ENCODE measurements around the gene CENPO.

The CENPO gene

DNA sequence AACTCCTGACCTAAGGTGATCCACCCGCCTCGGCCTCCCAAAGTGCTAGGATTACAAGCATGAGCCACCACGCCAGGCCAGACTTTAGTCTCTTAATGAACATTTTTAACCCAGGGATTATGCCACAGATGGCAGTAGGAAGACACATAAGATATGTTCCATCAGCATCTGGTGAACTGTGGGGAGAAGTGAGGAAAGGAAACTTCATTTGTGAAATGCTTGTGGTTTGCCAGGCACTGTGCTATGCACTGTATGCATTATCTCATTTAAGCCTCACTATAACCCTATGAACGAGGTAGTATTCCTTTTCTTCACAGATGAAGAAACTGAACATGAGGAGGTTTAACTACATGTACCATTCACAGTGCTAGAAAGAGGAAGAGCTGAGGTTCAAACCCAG, 29.4 kb upstream of the CENPO start:
- no peak overlapping the region for H3K4me3 ChIP-seq (ENCODE audit: low read depth, low read length)
- TF ChIP-seq, protein P1, sequence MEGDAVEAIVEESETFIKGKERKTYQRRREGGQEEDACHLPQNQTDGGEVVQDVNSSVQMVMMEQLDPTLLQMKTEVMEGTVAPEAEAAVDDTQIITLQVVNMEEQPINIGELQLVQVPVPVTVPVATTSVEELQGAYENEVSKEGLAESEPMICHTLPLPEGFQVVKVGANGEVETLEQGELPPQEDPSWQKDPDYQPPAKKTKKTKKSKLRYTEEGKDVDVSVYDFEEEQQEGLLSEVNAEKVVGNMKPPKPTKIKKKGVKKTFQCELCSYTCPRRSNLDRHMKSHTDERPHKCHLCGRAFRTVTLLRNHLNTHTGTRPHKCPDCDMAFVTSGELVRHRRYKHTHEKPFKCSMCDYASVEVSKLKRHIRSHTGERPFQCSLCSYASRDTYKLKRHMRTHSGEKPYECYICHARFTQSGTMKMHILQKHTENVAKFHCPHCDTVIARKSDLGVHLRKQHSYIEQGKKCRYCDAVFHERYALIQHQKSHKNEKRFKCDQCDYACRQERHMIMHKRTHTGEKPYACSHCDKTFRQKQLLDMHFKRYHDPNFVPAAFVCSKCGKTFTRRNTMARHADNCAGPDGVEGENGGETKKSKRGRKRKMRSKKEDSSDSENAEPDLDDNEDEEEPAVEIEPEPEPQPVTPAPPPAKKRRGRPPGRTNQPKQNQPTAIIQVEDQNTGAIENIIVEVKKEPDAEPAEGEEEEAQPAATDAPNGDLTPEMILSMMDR (IDR thresholded peaks at IDR 0.05; ENCODE audit: low read depth, low read length, missing control alignments), result no peak
- no peaks in the 10 kb centered on the region for H3K27me3 ChIP-seq (replicated peaks)
- no peak overlapping the region for H3K27ac ChIP-seq
- DNase-seq, result no peak
- no peaks in the 10 kb centered on the region for H3K36me3 ChIP-seq (replicated peaks)
- in situ Hi-C loops (cut with HindIII; ENCODE audit: low pct_ligation_motif_present, low sequenced_read_pairs), result no loop called here

- no peaks in the 10 kb centered on the region for H3K36me3 ChIP-seq (replicated peaks)
- no peak overlapping the region for H3K4me3 ChIP-seq (ENCODE audit: low read depth, low read length)
- in situ Hi-C loops (cut with HindIII; ENCODE audit: low pct_ligation_motif_present, low sequenced_read_pairs), result no loop called here
- no peak overlapping the region for H3K27ac ChIP-seq
- no peaks in the 10 kb centered on the region for H3K27me3 ChIP-seq (replicated peaks)
- TF ChIP-seq, protein P1 (IDR thresholded peaks at IDR 0.05; ENCODE audit: low read depth, low read length, missing control alignments), result no peak
- no peak for DNase-seq
Observed at GRCh38 chr2:24766609-24767008, 26.6 kb upstream of the CENPO start.

GRCh38 chr2:24768013-24768412, 25.2 kb upstream of the CENPO start:
- H3K4me3 ChIP-seq (ENCODE audit: low read depth, low read length), result no peak overlapping the region
- H3K27ac ChIP-seq, result no peak overlapping the region
- in situ Hi-C loops (cut with HindIII; ENCODE audit: low pct_ligation_motif_present, low sequenced_read_pairs), result no loop called here
- H3K36me3 ChIP-seq (replicated peaks), result no peaks in the 10 kb centered on the region
- H3K27me3 ChIP-seq (replicated peaks), result no peaks in the 10 kb centered on the region
- TF ChIP-seq, protein P1 (IDR thresholded peaks at IDR 0.05; ENCODE audit: low read depth, low read length, missing control alignments), result no peak
- no peak for DNase-seq

DNA sequence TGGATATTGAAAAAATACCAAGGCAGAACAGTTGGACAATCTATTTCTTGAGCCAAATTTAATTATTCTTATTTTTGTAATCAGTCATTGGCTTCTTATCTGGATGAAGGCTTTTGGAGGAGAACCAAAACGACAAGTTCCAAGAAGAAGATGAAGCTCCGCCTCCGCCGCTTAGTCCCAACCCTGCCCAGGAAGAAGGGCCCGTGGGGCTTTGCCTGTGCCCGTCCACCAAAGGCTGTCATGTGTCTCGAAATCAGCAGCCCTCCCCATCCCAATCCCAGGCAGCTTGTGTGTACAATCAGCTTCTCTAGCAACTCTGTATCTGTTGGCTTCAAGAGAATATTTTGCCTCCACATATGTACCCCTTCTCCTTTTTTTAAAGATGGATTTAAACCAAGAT, 24.6 kb upstream of the CENPO start:
- no peak overlapping the region for H3K4me3 ChIP-seq (ENCODE audit: low read depth, low read length)
- no peaks in the 10 kb centered on the region for H3K36me3 ChIP-seq (replicated peaks)
- no peaks in the 10 kb centered on the region for H3K27me3 ChIP-seq (replicated peaks)
- in situ Hi-C loops (cut with HindIII; ENCODE audit: low pct_ligation_motif_present, low sequenced_read_pairs), result no loop called here
- H3K27ac ChIP-seq, result no peak overlapping the region
- DNase-seq, result no peak
- TF ChIP-seq, protein P1 (IDR thresholded peaks at IDR 0.05; ENCODE audit: low read depth, low read length, missing control alignments), result no peak

DNA sequence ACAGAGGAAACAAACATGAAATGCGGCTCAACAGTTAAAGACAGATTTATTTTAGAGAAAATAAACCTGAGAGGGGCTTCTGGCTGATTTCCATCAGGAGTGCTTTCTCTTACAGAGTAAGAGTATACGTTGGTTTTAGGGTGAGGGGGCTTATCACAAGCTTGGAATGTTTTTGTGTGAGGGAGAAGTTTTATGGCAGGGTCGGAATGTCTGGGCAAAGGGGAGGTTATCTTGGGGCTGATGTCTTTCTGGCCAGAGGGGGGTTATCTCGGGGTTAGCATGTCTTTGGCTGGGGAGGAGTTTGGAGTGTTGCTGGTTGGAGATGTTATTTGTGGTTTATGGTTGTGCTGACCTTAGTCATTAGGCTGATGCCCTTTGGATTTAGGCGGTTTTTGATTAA, 22.2 kb upstream of the CENPO start:
- Histone ChIP-seq H3K27ac (no peak overlapping the region), H3K27me3 (replicated peaks) (no peaks in the 10 kb centered on the region), H3K36me3 (replicated peaks) (no peaks in the 10 kb centered on the region), H3K4me3 (ENCODE audit: low read depth, low read length) (no peak overlapping the region)
- DNase-seq, result no peak
- TF ChIP-seq, protein P1 (IDR thresholded peaks at IDR 0.05; ENCODE audit: low read depth, low read length, missing control alignments), result no peak
- in situ Hi-C loops (cut with HindIII; ENCODE audit: low pct_ligation_motif_present, low sequenced_read_pairs), result no loop called here

DNA sequence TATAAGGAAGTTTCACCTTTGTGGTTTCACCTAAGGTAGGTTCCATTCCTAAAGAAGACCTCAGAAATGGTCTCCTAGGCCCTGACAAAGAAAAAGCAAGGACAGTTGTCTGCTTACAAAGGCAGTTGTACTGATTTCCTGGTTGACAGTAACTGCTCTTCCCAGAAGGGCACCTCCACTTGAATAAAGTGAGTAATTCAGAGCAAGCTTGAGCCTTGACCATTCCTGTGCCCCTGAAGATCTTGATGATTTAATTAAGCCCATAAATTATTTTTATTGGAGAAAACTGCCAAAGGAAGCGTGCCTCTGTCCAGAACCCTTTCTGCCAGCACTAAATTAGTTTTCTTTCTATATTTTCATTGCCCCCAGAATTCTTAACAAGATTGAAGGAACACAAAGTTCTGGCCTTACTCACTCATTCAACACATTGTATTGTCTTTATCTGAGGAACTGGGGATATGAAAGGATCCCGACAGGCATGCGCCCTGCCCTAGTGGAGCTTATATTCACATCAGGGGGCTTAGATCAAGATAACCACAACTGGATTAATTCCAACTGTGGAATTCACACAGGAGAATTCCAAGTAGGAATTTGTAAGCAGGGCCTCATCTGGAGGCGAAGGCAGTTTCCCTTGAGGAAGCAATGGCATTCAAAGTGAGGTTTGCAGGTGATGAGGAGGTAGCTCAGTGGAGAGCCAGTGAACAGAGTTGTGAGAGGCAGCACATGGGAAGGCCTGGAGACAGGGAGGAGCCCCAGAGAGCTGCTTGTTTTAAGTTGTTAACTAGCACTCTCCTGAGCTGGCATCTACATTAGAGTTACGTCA, 21.2 kb upstream of the CENPO start:
- H3K27ac ChIP-seq, result no peak overlapping the region
- no peak for DNase-seq
- in situ Hi-C loops (cut with HindIII; ENCODE audit: low pct_ligation_motif_present, low sequenced_read_pairs), result no loop called here
- H3K4me3 ChIP-seq (ENCODE audit: low read depth, low read length), result no peak overlapping the region
- no peaks in the 10 kb centered on the region for H3K36me3 ChIP-seq (replicated peaks)
- no peaks in the 10 kb centered on the region for H3K27me3 ChIP-seq (replicated peaks)
- TF ChIP-seq, protein P1 (IDR thresholded peaks at IDR 0.05; ENCODE audit: low read depth, low read length, missing control alignments), result no peak

Measured in brain microvascular endothelial cell (primary cell).